HG03442 (cell line): ENCODE measurements around the gene PCDHA10.
"Not testable (repeated sequence)": the region's sequence is repeated elsewhere in the genome, so short reads cannot be mapped to it uniquely, and the experiment has no call there.

Experiments
- ATAC-seq: cut with Tn5 transposase; IDR thresholded peaks from one replicate; pipeline ENCODE4 v1.9.1; 2021; ENCODE audit warnings: mild to moderate bottlenecking, moderate library complexity; ENCODE audit not compliant: unreplicated experiment

Gene PCDHA10

GRCh38 chr5:140855772-140856674, at the start of gene PCDHA10:
TSS of gene PCDHA10 (plus strand) at chr5:140855897. CDS start at chr5:140856049, 152 bp downstream.
- no peak for ATAC-seq

- ATAC-seq, result no peak
These were observed 48.6 kb upstream of the PCDHA10 start, which contains the start of gene PCDHA4 for GRCh38 chr5:140806834-140807775. TSS of gene PCDHA4 (plus strand) at chr5:140807068.

GRCh38 chr5:140808241-140808888, 47.3 kb upstream of the PCDHA10 start:
- not testable (repeated sequence) for ATAC-seq

- ATAC-seq, result no peak
These were observed 46.8 kb upstream of the PCDHA10 start for GRCh38 chr5:140808889-140809291.

- ATAC-seq, result no peak
These were observed 34.1 kb upstream of the PCDHA10 start, which contains the start of gene PCDHA5 for GRCh38 chr5:140821375-140822280. TSS of gene PCDHA5 (plus strand) at chr5:140821613.

- no peak for ATAC-seq
These were observed 33.4 kb upstream of the PCDHA10 start for GRCh38 chr5:140822281-140822629.

GRCh38 chr5:140822969-140823368, 32.7 kb upstream of the PCDHA10 start:
- not testable (repeated sequence) for ATAC-seq

GRCh38 chr5:140823475-140823874, 32.2 kb upstream of the PCDHA10 start:
- ATAC-seq, result no peak

- no peak for ATAC-seq
These were observed 27.9 kb upstream of the PCDHA10 start, which contains the start of gene PCDHA6 for GRCh38 chr5:140827704-140828361. TSS of gene PCDHA6 (plus strand) at chr5:140827960. CDS start at chr5:140828092, 132 bp downstream.

- ATAC-seq, result no peak
These were observed 27.3 kb upstream of the PCDHA10 start for GRCh38 chr5:140828362-140828737.

- ATAC-seq, result not testable (repeated sequence)
These were observed 25.9 kb upstream of the PCDHA10 start for GRCh38 chr5:140829511-140830501.

GRCh38 chr5:140833993-140834392, 21.7 kb upstream of the PCDHA10 start, which contains the start of gene PCDHA7:
TSS of gene PCDHA7 (plus strand) at chr5:140834269. CDS start at chr5:140834384, 115 bp downstream.
- no peak for ATAC-seq

- ATAC-seq, result not testable (repeated sequence)
These were observed 21.2 kb upstream of the PCDHA10 start for GRCh38 chr5:140834439-140835008.

- ATAC-seq, result no peak
These were observed 19.8 kb upstream of the PCDHA10 start for GRCh38 chr5:140835622-140836510.

GRCh38 chr5:140840978-140841962, 14.4 kb upstream of the PCDHA10 start, which contains the start of gene PCDHA8:
TSS of gene PCDHA8 (plus strand) at chr5:140841187. CDS start at chr5:140841322, 135 bp downstream.
- ATAC-seq, result no peak
